Ishikawa (cell line): ENCODE measurements around the gene ZMYND11.

Experiments
- CEBPB ChIP-seq: IDR thresholded peaks from 2 replicates; pipeline ENCODE4 v1.6.1; 2012
- CREB1 ChIP-seq: IDR thresholded peaks from 2 replicates; pipeline ENCODE4 v1.6.1; 2012; ENCODE audit warnings: low read depth
- EP300 ChIP-seq: IDR thresholded peaks from 2 replicates; pipeline ENCODE4 v1.6.1; 2012; ENCODE audit warnings: borderline replicate concordance
- TAF1 ChIP-seq: IDR thresholded peaks from 2 replicates; pipeline ENCODE4 v1.6.1; 2012; ENCODE audit warnings: low read depth, mild to moderate bottlenecking
- TCF12 ChIP-seq: IDR thresholded peaks from 2 replicates; pipeline ENCODE4 v1.6.1; 2012; ENCODE audit warnings: low read depth
- TF ChIP-seq, protein P1 (sequence below): IDR thresholded peaks from 2 replicates; pipeline ENCODE4 v1.6.1; 2012
- TF ChIP-seq, protein P2 (sequence below): IDR thresholded peaks from 2 replicates; pipeline ENCODE4 v1.6.1; 2012; ENCODE audit warnings: low read depth, mild to moderate bottlenecking

DNA sequence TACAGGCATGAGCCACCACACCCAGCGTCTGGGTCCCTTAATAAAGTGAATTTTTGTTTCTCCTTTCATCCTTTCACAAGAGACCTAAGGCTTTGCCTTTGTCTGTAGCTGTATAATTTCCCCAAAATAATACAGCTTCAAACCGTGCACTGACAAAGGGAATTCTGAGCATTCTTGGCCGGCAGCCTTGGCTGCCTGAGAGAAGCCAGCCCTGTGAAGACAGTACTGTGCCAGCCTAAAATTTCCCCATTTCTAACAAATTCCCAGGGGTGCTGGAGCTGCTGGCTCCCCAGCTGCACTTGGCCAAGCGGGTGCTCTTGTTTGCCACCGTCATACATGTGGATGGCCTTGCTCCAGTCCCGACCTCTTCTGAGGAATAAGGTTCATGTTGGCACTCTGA, 106.2 kb downstream of the ZMYND11 start:
- TF ChIP-seq, protein P1, sequence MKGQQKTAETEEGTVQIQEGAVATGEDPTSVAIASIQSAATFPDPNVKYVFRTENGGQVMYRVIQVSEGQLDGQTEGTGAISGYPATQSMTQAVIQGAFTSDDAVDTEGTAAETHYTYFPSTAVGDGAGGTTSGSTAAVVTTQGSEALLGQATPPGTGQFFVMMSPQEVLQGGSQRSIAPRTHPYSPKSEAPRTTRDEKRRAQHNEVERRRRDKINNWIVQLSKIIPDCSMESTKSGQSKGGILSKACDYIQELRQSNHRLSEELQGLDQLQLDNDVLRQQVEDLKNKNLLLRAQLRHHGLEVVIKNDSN, result no peak
- no peak for TF ChIP-seq TAF1
- TF ChIP-seq CEBPB, result no peak
- TF ChIP-seq, protein P2, sequence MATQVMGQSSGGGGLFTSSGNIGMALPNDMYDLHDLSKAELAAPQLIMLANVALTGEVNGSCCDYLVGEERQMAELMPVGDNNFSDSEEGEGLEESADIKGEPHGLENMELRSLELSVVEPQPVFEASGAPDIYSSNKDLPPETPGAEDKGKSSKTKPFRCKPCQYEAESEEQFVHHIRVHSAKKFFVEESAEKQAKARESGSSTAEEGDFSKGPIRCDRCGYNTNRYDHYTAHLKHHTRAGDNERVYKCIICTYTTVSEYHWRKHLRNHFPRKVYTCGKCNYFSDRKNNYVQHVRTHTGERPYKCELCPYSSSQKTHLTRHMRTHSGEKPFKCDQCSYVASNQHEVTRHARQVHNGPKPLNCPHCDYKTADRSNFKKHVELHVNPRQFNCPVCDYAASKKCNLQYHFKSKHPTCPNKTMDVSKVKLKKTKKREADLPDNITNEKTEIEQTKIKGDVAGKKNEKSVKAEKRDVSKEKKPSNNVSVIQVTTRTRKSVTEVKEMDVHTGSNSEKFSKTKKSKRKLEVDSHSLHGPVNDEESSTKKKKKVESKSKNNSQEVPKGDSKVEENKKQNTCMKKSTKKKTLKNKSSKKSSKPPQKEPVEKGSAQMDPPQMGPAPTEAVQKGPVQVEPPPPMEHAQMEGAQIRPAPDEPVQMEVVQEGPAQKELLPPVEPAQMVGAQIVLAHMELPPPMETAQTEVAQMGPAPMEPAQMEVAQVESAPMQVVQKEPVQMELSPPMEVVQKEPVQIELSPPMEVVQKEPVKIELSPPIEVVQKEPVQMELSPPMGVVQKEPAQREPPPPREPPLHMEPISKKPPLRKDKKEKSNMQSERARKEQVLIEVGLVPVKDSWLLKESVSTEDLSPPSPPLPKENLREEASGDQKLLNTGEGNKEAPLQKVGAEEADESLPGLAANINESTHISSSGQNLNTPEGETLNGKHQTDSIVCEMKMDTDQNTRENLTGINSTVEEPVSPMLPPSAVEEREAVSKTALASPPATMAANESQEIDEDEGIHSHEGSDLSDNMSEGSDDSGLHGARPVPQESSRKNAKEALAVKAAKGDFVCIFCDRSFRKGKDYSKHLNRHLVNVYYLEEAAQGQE, result no peak
- no peak for TF ChIP-seq CREB1
- TF ChIP-seq EP300, result no peak
- no peak for TF ChIP-seq TCF12
